ENCODE results near the gene KCNQ1.

DNA sequence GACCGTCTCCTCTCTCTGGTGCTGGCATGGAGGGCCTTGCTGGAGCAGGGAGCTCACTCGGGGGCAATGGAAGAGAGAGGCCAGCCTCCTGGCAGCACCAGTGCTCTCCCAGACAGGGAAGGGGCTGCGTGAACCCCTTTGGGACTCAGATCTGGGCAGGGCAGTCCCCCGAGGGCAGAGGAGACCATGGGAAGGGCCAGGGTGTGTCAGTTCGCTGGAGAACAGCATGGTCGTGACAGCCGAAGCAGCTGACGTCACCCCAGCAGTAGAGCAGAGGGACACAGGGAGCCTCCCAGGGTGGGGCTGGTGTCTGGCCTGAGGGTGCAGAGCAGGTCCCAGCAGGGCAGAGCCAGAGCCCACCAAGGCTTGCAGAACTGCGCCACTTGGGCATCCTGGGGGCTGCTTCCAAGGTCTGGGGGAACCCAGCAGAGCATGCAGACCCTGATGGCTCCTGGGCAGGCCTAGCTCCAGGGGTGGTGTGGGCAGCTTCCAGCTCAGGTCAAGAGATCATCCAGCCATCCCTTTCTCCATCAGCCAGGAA lies 326.0 kb downstream of the KCNQ1 start:
- TF ChIP-seq, protein P1, sequence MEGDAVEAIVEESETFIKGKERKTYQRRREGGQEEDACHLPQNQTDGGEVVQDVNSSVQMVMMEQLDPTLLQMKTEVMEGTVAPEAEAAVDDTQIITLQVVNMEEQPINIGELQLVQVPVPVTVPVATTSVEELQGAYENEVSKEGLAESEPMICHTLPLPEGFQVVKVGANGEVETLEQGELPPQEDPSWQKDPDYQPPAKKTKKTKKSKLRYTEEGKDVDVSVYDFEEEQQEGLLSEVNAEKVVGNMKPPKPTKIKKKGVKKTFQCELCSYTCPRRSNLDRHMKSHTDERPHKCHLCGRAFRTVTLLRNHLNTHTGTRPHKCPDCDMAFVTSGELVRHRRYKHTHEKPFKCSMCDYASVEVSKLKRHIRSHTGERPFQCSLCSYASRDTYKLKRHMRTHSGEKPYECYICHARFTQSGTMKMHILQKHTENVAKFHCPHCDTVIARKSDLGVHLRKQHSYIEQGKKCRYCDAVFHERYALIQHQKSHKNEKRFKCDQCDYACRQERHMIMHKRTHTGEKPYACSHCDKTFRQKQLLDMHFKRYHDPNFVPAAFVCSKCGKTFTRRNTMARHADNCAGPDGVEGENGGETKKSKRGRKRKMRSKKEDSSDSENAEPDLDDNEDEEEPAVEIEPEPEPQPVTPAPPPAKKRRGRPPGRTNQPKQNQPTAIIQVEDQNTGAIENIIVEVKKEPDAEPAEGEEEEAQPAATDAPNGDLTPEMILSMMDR (IDR thresholded peaks at IDR 0.05): no peak
- TF ChIP-seq POLR2A (IDR thresholded peaks at IDR 0.05) (no peak), EP300 (IDR thresholded peaks at IDR 0.05; ENCODE audit: low read depth) (no peak)
